HEK293T (cell line): ENCODE results near the gene SAV1.

ENCODE experiments used
- BHLHE40 ChIP-seq: fragments of 450-650 bp; IDR thresholded peaks from 2 replicates; pipeline ENCODE4 v1.6.1; 2016; ENCODE audit warnings: mild to moderate bottlenecking, moderate library complexity, borderline replicate concordance
- FOXA1 ChIP-seq: fragments of 450-650 bp; IDR thresholded peaks from 2 replicates; pipeline ENCODE4 v1.6.1; 2016; ENCODE audit warnings: mild to moderate bottlenecking
- FOXM1 ChIP-seq: fragments of 450-650 bp; IDR thresholded peaks from 2 replicates; pipeline ENCODE4 v1.6.1; 2017; ENCODE audit warnings: mild to moderate bottlenecking, borderline replicate concordance
- NFRKB ChIP-seq: fragments of 450-650 bp; IDR thresholded peaks from 2 replicates; pipeline ENCODE4 v1.6.1; 2016; ENCODE audit warnings: mild to moderate bottlenecking, moderate library complexity
- SP1 ChIP-seq: fragments of 450-650 bp; IDR thresholded peaks from 2 replicates; pipeline ENCODE4 v1.6.1; 2017

DNA sequence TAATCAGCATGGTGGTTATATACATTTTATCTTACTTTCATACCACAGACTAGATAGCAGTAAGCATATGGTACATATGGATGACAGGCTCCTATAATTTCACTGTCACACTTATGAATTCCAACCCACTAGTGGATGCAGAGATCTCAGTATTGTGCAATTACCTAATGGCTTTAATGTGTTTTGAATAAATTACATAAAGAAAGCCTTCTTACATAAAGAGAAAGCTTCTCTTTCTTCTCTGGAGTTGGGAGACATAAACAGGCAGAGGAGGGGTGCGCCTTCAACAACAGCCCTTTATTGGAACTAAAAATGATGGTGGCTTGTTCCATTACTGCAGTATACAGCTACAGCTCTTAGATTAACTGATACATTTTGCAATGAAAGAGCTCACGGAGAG lies 52.6 kb downstream of the SAV1 start:
- TF ChIP-seq FOXA1: no peak
- TF ChIP-seq NFRKB: no peak
- no peak for TF ChIP-seq BHLHE40
- no peak for TF ChIP-seq FOXM1
- TF ChIP-seq SP1: no peak
